NCI-H524 (cell line): ENCODE results near the gene SULF2.

Experiments
- DNase-seq, 2 experiments: peaks; one replicate each; lab custom pipeline; 2025; lab: John Stamatoyannopoulos, UW

Gene SULF2

DNA sequence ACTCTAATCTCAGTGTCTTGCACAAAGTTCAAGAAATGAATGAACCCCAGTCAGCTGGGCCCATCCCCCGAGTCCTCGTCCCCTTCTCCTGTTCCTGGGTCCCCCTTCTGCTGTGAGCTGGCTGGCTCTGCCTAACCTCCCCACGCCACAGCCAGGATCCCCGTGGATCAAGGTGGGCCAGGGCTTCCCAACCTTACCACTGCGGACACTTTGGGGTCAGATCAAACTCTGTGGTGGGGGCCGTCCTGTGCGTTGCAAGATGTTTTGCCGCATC is 116.2 kb downstream of the SULF2 start:
- no peak for DNase-seq

- no peak for DNase-seq
Measured at GRCh38 chr20:47668313-47669151, 116.7 kb downstream of the SULF2 start.

DNA sequence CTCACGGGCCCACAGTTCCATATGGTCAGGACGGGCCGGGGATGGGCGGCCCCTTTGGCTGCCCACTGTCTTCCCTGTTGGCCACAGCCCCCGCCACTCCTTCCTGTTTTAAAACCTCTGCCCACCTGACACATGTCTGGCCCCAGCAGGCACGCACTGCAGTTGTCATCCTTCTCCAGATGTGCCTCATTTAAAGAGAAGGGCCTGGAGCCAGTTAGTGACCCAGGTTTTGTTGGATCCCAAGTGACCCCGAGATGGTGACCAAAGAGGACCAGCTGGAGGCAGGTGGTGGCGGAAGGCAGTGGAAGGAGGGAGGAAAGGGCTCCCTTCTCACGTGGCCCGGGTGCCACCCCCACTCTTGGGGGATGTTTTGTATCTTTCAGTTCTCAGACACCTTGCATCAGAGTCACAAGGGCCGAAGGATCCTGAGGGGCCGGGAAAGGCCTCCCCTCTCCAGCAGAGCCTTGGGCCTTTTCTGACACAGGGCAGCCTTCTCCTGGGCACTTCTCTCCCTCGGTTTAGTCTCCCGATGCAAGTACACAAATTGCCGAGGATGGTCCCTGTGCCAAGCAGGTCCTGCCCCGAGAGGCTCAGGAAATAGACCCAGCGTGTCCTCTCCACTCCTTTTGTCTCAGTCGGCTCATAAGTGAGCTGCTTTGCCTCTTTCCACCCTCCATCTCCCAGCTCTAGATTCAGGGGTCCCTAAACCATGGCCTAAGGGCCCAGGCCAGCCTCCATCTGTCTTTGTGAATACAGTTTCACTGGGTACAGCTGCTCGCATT is 117.6 kb downstream of the SULF2 start:
- peak in 1 of 2 experiments; percentile 39 for DNase-seq

GRCh38 chr20:47667086-47667485 is 118.2 kb downstream of the SULF2 start:
- DNase-seq: no peak

DNA sequence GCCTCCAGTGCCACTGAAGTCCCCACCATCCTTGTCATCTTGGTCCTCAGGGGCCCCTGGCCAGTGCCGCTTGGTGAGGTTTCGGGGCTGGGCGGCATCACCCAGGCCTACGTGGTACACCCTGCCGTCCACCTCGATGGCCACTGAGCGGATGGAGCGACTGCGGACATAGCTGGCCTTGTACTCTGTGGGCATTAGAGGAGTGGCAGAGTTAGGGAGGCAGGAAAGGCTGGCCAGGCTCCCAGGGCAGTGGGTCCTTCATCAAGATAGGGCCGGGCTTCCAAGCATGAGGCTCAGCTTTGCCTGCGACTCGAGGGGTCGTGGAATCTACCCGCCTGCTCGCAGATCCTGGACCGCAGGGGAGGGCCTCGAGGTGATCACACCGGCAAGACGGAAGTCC is 119.0 kb downstream of the SULF2 start:
- no peak for DNase-seq

DNA sequence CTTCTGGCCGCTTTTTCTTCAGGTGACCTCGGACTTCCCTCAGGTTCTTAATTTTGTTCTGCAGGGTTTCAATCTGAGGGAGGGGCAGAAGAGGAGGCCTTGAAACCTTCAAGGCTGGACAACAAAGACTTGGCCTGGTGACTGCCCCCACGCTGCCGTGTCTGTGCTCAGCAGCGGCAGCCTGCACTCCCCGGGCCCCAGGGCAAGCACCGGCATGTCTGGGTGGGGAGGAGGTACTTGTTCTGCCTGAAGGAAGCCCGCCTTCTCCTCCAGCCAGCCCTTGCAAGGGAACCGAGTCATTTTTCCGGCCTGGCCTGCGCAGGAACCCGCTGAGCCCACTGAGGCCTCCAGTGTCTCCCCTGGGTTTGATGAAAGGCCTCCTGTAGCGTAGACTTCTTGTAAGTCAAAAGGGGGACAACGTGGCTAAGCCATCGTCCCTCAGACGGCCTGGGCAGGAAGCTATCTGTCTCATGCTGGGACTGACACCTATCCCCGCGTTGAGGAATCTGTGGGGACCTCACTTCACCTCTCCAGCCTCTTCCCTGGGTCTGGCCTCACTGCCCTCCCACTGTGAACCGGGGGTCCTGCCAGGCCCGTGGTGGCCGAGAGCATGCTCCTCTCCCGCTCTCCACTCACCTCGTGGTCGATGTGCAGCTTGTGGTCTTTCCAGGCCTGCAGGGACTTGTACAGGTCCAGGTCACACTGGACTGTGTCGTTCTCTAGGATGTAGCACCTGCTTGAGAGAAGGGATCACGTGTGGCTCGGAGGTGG is 119.9 kb downstream of the SULF2 start:
- no peak for DNase-seq

DNA sequence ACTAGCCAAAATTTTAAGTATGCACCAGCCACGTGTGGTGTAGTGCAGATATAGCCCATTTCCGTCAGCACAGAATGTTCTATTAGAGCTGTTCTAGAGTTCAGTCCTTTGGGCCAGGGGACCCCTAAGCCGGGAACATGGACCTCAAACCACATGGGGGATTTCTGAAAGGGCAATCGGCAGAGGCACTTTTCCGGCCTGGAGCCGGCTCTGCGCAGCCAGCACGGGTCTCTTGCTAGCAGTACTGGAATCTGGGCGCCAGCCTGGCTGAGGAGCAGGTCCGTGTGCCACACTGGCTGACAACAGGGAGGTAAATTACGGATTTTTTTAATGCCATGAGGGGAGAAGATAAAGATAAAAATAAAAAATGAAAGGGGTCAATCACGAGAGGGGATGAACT is 120.5 kb downstream of the SULF2 start:
- no peak for DNase-seq

GRCh38 chr20:47664068-47664437 is 121.2 kb downstream of the SULF2 start:
- no peak for DNase-seq

- DNase-seq: peak; percentile 46 to 65
Measured at GRCh38 chr20:47663354-47664067, 121.8 kb downstream of the SULF2 start.

DNA sequence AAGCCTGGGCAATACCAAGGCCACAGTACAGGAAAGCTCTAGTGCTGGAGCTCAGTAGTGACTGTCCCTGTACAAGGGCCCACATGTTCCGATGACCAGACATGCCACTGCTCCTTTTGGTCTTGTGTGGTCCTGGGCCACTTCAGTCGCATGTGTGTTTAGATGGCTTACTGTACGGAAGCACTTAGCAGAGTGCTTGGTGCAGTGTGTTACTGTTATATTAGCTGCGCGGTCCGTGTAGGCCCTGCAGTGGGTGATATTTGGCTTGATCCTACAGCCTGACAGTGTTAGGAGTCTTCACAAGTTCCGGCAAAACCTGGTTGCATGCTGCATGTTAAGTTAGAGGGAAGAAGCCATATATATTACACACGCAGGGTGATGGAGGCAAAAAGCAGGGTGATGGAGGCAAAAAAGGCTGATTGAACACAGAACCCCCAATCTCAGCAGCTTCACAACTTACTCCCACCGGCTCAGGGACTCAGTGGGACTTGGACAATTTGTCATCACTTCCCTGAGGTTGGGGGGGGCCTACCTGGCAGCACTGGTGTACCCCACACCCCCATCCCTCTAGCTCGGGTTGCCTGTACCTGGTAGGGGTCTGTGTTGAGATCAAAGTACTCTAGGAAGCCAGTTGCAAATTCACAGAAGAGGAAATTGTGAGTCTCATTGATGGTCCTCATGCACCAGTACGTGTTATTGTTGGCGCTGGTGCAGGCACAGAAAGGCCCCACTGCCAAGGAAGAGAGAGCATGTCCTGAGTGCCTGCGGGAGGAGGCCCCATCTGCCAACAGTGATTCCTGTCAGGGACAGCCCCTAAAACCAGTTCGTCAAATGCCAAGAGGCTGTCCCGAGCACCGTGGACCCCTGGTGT is 122.6 kb downstream of the SULF2 start:
- no peak for DNase-seq

GRCh38 chr20:47661714-47662113 is 123.6 kb downstream of the SULF2 start:
- DNase-seq: no peak

DNA sequence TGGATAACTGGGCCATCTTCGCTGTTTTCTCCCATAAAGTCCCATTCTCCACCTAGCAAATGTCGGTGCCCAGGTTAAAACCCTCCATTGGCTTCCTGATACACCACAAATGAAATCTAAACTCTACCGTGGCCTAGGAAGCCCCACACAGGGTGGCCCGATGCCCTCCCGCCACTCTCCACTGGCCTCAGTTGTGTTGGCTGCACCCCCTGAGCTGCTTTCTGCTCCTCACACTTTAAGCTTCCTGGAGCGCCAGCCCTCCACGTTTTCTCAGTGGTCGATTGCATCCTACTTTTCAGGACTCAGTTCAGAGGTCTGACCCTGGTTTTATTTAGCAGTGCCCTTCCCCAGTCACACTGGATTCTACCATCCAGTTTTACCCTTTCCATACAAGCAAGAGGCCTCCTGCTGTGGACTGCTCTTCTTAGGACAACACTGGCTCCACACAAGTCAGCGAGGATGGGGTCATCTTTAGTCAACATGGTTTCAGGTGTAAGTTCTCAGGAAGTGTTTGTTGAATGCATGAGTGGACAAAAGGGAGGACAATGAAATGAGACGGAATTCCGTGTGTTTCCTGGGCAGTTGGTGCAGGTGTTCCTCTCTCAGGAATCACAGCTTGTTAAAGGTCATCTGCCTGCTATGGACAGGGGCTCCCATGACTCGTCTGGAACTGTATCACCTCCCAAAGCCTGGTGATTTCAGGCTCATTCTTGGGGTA is 124.1 kb downstream of the SULF2 start:
- no peak for DNase-seq

- no peak for DNase-seq
Measured at GRCh38 chr20:47660602-47660905, 124.7 kb downstream of the SULF2 start.

DNA sequence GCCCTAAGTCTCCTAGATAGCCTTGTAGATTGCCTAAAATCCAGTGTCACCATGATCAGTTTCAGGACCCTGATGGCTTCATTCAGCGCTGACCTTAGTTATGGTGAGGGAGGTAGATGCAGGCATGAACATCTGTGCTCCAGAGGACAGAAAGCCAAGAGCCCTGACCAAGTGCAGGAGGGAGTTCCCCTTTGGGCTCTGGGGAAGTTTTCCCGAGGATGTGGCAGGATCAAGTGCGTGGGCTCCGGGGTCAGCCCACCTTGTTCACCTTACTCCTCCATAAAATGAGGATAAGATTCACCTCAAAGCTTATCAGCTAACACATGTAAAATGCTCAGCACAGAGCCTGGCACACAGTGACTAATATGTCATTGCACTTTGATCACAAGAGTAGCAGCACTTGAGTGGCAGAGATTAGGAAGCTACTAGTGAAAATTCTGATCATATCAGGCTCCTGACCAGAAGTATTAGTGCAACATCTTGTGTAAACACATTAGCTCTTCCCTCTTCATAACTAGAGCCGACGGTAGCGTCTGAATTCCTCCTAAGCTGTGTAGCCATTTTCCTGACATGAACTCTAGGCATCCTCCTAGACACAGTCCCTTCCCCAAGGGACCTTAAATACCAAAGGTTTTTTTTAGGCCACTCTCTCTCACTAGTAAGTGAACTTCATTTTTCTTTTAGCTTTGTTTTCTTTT is 125.2 kb downstream of the SULF2 start:
- no peak for DNase-seq

GRCh38 chr20:47656318-47656717 is 129.0 kb downstream of the SULF2 start:
- DNase-seq: no peak

DNA sequence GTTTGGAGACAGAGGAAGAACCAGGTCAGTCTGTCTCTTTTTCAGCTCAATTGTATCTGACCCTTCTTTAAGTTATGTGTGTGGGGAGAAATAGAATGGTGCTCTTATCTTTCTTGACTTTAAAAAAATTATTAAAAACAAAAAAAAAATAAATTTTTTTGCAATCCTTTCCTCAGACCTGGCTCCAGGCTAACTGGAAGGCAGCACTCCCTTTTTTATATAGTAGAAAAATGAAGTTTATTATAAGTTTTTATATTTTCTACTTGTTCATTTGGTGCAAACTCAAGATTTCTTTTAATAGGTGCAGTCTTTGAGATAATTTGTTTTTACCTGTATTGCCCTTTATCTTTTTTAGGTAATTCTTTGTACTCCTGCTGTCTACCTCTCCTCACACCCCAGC is 129.6 kb downstream of the SULF2 start:
- DNase-seq: no peak

- no peak for DNase-seq
Measured at GRCh38 chr20:47654370-47654769, 130.9 kb downstream of the SULF2 start.

- DNase-seq: no peak
Measured at GRCh38 chr20:47653869-47654268, 131.4 kb downstream of the SULF2 start.

DNA sequence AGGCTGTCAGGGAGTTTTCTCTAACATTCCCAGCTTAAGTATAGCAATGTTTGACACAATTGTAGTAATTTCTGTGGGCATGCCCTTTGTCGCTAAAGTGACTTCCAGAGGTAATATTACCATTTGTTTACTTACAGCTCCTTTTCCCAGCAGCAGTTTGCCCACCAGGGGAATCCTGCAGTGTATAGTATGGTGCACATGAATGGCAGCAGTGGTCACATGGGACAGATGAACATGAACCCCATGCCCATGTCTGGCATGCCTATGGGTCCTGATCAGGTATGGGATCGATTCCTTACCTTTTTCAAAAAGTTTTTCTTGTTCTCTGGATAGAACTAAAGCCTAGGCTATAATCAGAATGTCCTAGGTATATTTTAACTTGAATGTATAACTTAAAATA is 132.5 kb downstream of the SULF2 start:
- no peak for DNase-seq

GRCh38 chr20:47652301-47652700 is 133.0 kb downstream of the SULF2 start:
- no peak for DNase-seq
